NK-92 treated with Interleukin-12 subunit alpha and Interleukin-12 subunit beta, amount 100 ng/mL, for 24 hours (cell line): Measurements from ENCODE around the gene KCNN3.

Source experiments
- DNase-seq: peaks from one replicate; lab custom pipeline; 2025; lab: John Stamatoyannopoulos, UW

The KCNN3 gene

GRCh38 chr1:154879038-154879421 is 8.9 kb upstream of the KCNN3 start:
- DNase-seq: no peak

DNA sequence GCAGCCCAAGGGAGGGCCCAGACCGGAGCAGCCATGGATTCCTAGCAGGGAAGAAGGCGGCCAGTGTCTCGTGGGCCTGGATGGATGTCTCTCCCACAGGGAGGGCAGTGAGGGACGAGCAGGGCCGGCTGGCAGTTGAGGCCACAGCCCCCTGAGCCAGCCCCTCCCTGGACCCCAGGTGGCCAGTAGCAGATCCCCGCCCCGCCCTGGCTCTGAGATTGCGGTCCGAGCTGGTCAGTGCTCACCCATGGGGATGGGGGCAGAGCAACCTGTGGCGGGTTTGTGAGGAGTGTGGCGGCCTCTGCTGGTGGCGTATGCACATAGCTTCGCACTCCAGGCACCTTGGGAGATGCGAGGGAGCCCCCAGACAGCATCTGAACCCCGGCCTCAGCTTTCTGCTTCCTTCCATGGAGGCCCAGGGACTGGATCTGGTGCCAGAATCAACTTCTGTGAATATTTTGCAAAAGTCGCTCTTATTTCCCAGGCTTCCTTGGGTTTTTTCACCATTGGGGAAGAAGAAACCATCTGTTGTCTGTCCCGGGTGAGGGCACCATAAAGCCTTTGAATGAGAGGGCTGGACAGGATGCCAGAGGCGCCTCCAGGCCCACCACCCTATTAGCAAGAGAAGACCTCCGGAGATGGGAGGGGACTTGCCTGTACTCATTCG is 8.4 kb upstream of the KCNN3 start:
- DNase-seq: peak; percentile 29

GRCh38 chr1:154877370-154877974 is 7.4 kb upstream of the KCNN3 start:
- no peak for DNase-seq

DNA sequence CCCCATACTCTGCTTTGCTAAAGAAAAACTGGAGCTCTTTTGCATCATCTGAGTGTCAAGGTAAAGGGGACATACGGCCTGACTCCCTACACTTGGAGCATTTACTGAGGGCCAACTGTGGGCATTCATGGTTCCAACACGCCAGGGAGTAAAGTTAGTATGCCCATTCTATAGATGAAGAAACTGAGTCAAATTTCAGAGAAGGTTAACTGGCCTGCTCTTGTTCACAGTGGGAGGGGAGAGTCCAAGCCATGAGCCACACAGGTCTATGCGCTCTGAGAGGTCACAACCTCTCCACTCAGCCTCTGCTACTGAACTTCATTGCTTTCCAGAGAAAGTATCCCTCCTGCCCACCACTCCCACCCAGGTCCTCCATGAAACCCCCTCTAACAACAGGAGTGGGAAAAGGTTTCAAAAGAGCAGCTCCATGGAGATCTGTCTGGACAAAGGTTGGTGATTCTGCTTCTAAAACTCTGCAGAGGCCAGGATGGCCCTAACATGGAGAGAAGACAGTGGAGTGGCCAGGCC is 6.8 kb upstream of the KCNN3 start:
- no peak for DNase-seq

GRCh38 chr1:154874465-154874864 is 4.4 kb upstream of the KCNN3 start:
- DNase-seq: no peak

- no peak for DNase-seq
Observed at GRCh38 chr1:154873321-154873950, 3.4 kb upstream of the KCNN3 start.

DNA sequence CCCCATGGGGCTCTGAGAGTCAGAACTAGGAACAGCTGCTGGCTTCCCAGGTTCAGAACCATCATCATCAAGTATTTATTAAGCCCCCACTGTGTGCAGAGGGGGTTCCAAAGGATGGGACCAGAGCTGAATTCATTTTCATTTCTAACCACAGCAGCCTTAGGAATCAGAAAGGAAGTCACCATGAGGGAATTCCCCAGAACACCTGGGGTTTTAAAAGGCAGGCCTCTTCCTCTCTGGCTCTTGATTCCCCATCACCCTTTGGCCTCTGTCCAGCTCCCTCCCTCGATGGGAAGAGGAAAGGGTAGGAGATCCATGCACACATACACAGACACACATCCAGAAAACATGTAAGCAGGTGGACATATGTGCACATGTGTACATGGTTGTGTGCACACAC is 1.3 kb upstream of the KCNN3 start:
- no peak for DNase-seq

DNA sequence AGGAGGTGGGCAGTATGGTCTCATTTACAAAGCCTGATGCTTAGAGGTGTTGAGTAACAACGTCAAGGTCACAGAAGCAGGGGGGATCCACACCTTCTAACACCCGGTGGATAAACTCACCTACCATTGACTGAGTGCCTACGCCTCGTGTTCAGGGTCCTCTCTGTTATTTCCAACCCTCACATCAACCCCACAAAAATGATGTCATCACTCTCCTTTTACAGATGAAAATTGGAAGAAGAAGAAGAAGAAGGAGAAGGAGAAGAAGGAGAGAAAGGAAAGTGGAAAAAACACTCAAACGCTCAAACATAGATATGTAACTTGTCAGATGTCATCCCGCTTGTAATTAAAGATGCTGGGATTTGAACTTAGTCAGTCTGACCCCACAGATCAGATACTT is 653 bp upstream of the KCNN3 start:
- no peak for DNase-seq

GRCh38 chr1:154869351-154870114 is 548 bp downstream of the KCNN3 start:
- no peak for DNase-seq

DNA sequence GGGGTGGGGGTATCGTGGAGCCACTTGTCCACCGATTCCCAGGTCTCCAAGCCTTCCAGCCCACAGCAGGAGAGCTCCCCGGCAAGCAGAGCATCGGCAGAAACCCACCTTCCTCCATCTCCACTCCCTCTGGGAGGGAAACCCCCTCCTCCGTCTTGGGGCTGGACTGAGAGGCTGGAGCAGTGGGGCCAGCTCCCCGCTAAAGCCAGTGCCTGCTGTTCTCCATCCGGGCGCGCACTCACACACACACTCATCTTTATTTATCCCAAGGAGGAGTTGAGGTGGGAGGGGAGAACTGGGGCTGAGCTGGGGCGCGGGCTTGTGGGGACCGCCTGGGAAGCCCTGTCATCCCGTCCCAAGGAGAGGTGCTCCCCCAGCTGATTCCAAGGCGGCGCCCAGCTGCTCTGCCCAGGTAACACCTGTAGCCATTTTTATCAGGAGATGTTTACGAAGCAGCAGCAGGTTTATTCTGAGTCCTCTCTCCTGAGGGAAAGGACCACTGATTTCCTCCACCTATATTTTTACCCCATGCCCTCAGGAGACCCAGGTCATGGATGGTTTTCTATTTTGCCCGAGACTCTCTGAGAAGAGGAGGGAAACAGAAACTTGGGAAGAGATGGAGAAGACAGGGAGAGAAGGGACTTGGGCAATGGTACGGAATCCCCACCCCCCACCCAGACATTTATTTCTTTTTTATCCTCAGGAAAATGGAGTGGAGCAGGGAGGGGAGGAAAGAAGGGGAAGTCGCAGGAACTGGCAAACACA is 2.1 kb downstream of the KCNN3 start:
- DNase-seq: no peak

GRCh38 chr1:154867064-154867825 is 2.8 kb downstream of the KCNN3 start:
- DNase-seq: no peak

GRCh38 chr1:154866257-154867063 is 3.6 kb downstream of the KCNN3 start:
- no peak for DNase-seq

GRCh38 chr1:154865442-154866256 is 4.4 kb downstream of the KCNN3 start:
- DNase-seq: no peak

DNA sequence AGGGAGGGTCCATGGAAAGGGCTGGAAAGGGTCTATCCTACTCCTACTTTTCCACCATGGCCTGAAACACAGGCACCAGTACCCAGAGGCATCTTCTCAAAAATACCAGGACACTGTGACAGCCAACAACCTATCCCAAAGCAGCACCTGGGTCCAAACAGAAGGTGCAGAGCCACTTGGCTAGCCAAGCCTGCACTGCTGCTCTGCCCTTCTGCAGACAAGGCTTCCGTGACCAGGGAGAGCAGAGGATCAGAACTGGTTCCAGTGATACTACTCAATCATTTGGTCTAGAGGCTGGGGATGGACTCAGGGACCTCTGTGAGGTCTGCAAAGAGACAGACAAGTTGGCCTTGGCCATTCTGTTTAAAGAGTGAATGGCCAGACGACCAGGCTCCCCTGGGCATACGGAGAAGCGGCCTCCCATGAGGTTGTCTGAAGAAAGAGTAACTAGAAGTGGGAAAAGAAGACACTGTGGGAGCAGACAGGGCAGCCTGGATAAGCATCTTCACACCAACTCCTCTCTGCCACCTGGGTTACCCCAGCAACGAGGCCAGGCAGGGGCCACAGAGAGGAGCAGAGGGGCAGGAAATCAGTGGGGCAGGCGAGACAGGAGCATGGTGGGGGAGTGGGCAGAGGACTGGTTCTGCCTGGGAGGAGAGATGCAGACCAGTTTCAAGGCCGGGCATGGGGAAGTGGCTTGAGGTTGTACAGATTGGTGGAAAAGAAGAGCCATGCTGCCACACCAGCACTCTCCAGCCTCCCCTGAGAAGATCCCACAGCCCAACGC is 5.7 kb downstream of the KCNN3 start:
- no peak for DNase-seq

DNA sequence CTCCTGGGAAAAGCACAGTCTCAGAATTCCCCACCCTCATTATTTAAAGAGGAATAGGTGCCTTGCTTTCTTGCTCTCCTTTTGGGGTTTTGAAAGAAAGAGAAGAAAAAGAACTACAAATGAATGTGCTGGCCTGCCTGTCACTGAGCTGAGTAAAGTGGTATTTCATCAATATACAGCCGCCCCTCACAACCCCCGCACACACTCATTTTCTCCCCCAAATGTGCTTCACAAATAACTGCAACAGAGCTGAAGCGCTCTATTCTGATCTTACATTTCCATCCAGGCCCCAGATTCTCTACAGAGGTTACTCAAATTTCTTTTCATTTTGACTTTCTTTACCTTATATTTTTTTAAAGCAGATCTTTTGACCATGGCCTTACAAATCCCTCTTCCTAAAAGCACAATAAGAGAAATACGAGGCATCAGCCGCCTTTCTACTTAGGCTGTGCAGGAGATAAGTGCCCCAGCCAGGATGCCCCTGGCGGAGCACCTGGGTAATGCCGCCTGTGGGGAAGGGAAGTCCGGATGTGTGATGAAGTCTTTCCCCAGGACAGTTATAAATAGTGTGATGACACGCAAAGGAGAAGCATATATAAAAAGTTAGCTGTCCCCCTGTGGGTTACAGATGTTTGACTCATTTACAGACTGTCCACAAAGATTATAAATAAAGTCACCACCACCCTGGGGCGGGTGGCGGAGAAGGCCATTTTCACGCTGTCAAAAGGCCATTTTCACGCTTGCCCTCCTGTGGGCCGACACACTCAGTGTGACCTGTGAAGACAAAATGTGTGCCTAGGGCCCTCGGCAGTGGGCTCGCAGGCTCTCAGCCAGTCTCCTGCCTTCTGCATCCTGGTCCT is 6.5 kb downstream of the KCNN3 start:
- no peak for DNase-seq

GRCh38 chr1:154862907-154863306 is 7.2 kb downstream of the KCNN3 start:
- DNase-seq: no peak

GRCh38 chr1:154861607-154862094 is 8.4 kb downstream of the KCNN3 start:
- no peak for DNase-seq
